ENCODE data around the gene KRTAP19-8.

The KRTAP19-8 gene

DNA sequence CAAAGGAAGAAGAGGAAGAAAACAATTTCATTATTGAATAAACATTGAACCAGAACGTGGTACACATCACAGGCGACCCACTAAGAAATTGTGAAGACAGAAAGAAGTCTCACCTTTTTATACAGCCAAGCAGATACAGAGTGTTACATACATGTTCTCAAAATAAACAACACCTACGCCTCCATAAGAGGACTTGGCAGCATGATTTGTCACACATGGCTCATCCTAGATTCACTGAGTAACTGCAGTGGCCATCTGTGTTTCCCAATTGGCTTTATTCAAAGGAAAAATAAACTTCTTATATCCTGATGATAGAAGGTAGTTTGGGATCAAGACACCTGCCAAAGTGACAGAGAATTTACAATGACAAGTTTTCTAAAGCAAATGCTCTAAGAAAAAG is 7.6 kb upstream of the KRTAP19-8 start:
- DNase-seq (ENCODE audit: low spot score): no peak
- H3K27me3 ChIP-seq (ENCODE audit: insufficient read depth, poor library complexity, severe bottlenecking): no peaks in the 10 kb centered on the region
- TF ChIP-seq, protein P1, sequence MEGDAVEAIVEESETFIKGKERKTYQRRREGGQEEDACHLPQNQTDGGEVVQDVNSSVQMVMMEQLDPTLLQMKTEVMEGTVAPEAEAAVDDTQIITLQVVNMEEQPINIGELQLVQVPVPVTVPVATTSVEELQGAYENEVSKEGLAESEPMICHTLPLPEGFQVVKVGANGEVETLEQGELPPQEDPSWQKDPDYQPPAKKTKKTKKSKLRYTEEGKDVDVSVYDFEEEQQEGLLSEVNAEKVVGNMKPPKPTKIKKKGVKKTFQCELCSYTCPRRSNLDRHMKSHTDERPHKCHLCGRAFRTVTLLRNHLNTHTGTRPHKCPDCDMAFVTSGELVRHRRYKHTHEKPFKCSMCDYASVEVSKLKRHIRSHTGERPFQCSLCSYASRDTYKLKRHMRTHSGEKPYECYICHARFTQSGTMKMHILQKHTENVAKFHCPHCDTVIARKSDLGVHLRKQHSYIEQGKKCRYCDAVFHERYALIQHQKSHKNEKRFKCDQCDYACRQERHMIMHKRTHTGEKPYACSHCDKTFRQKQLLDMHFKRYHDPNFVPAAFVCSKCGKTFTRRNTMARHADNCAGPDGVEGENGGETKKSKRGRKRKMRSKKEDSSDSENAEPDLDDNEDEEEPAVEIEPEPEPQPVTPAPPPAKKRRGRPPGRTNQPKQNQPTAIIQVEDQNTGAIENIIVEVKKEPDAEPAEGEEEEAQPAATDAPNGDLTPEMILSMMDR (IDR thresholded peaks at IDR 0.05; ENCODE audit: poor library complexity, severe bottlenecking): no peak
- no peaks in the 10 kb centered on the region for H3K4me1 ChIP-seq (ENCODE audit: insufficient read depth, poor library complexity, severe bottlenecking)
- H3K9me3 ChIP-seq (ENCODE audit: severe bottlenecking): no peaks in the 10 kb centered on the region
- no peak overlapping the region for H3K4me3 ChIP-seq (ENCODE audit: severe bottlenecking)
- no peaks in the 10 kb centered on the region for H3K36me3 ChIP-seq (ENCODE audit: low read depth)
- H3K27ac ChIP-seq (ENCODE audit: poor library complexity, severe bottlenecking): no peak overlapping the region
- ATAC-seq (ENCODE audit: low read depth): no peak

DNA sequence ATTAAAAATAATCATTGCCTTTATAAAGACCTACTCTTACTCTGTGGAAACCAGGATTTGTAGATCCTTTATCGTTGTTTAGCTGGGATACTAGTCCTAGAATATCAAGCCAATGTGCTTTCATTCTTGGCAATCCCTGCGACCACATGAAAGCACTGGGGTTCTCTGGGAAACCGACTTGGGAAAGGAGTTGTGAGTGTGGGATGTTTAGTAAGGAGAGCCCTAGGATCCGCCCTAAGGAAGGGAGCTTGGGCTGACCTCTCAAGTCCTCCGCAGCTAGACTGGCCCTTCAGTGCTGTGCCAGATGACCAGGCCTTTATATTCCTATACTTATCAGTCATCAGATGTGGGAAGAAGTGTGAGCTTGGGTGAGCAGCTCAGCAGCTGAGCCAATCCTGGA is 5.2 kb upstream of the KRTAP19-8 start:
- Histone ChIP-seq H3K27me3 (ENCODE audit: insufficient read depth, poor library complexity, severe bottlenecking) (no peaks in the 10 kb centered on the region), H3K4me3 (ENCODE audit: severe bottlenecking) (no peak overlapping the region), H3K27ac (ENCODE audit: poor library complexity, severe bottlenecking) (no peak overlapping the region), H3K4me1 (ENCODE audit: insufficient read depth, poor library complexity, severe bottlenecking) (no peaks in the 10 kb centered on the region), H3K9me3 (ENCODE audit: severe bottlenecking) (no peaks in the 10 kb centered on the region), H3K36me3 (ENCODE audit: low read depth) (no peaks in the 10 kb centered on the region)
- DNase-seq (ENCODE audit: low spot score) (no peak), ATAC-seq (ENCODE audit: low read depth) (no peak)
- TF ChIP-seq, protein P1 (IDR thresholded peaks at IDR 0.05; ENCODE audit: poor library complexity, severe bottlenecking): no peak

DNA sequence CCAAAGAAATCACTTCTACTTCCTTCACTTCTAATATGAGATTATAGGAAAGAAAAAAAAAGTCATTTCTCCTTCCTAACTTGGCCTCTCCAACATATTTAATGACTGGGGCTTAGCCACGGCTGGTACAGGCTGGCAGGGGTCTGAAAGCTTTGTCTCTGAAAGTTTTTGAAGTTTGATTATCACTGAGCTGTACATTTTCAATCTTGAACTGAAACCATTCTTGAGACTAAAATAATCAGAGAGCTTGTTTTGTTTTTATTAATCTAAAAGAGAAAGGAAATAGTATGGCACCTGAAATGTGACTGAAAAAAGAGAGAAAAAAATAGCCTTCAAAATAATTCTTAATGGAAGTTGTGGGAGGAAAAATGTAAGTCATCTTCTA is 3.8 kb upstream of the KRTAP19-8 start:
- DNase-seq (ENCODE audit: low spot score) (no peak), ATAC-seq (ENCODE audit: low read depth) (no peak)
- Histone ChIP-seq H3K27ac (ENCODE audit: poor library complexity, severe bottlenecking) (no peak overlapping the region), H3K27me3 (ENCODE audit: insufficient read depth, poor library complexity, severe bottlenecking) (no peaks in the 10 kb centered on the region), H3K9me3 (ENCODE audit: severe bottlenecking) (no peaks in the 10 kb centered on the region), H3K4me1 (ENCODE audit: insufficient read depth, poor library complexity, severe bottlenecking) (no peaks in the 10 kb centered on the region), H3K4me3 (ENCODE audit: severe bottlenecking) (no peak overlapping the region), H3K36me3 (ENCODE audit: low read depth) (no peaks in the 10 kb centered on the region)
- TF ChIP-seq, protein P1 (IDR thresholded peaks at IDR 0.05; ENCODE audit: poor library complexity, severe bottlenecking): no peak

DNA sequence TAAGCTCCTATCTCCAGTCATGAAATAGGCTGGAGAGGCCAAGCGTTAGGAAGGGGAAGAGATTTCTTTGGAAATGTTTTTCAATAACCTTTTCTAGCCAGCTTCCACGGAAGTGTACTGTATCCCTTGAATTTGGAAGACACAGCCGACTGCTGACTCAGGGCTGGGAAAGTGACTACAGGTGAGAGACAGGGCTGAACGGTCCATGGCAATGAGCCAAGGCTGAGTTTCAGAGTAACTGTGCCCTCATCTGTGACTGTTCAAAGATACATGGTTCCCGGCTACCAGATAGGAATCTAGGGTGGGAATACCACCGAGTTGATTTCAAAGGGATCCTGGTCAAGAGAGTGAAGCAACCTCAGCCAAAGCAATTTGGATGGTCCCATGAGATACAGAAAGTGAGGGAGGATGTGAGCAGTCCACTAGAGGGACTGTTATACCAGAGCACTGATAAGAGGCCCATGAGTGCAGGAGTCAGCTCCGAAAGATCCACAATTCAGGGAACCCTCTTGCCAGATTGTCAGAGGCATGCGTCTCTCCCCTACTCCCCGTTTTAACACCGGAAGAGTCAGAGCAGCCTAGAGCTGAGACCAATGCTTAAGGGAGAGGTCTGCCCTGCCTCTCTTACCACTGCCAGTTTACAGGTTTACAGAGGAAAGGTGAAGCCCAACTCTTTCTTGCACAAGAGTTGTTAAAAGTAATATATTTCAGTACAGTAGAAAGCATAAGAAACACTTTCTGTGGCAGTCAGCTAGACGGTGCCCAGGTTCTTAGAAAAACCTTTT is 3.2 kb upstream of the KRTAP19-8 start:
- ATAC-seq (ENCODE audit: low read depth): no peak
- no peaks in the 10 kb centered on the region for H3K27me3 ChIP-seq (ENCODE audit: insufficient read depth, poor library complexity, severe bottlenecking)
- DNase-seq (ENCODE audit: low spot score): no peak
- TF ChIP-seq, protein P1 (IDR thresholded peaks at IDR 0.05; ENCODE audit: poor library complexity, severe bottlenecking): no peak
- no peaks in the 10 kb centered on the region for H3K36me3 ChIP-seq (ENCODE audit: low read depth)
- no peaks in the 10 kb centered on the region for H3K4me1 ChIP-seq (ENCODE audit: insufficient read depth, poor library complexity, severe bottlenecking)
- no peaks in the 10 kb centered on the region for H3K9me3 ChIP-seq (ENCODE audit: severe bottlenecking)
- no peak overlapping the region for H3K4me3 ChIP-seq (ENCODE audit: severe bottlenecking)
- H3K27ac ChIP-seq (ENCODE audit: poor library complexity, severe bottlenecking): no peak overlapping the region

DNA sequence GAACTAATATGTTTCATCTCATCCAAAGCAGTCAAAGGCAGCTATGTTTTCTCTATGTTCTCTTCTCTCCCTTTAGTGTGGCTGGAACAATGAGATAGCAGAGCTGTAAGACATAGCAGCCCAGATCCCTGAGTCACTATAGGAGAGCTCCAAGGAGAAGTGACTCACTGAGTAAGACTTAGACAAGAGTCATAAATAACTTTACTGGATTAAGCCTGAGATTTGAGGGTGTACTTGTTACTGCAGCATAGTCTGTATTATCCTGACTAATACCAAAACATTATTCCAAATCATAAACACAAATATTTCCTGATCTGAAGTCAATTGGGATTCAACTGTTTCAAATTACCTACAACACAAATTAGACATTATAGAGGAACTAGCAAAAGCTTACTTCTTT is 3.9 kb downstream of the KRTAP19-8 start:
- H3K27me3 ChIP-seq (ENCODE audit: insufficient read depth, poor library complexity, severe bottlenecking): peaks cover 6% of the 10 kb centered on the region

More for the DNA sequence above, 3.9 kb downstream of the KRTAP19-8 start:
- peak; percentile 56; the same call in 2 of the 3 replicates for ATAC-seq (ENCODE audit: low read depth)
- Histone ChIP-seq H3K27ac (ENCODE audit: poor library complexity, severe bottlenecking) (no peak overlapping the region), H3K9me3 (ENCODE audit: severe bottlenecking) (no peaks in the 10 kb centered on the region), H3K4me1 (ENCODE audit: insufficient read depth, poor library complexity, severe bottlenecking) (no peaks in the 10 kb centered on the region), H3K4me3 (ENCODE audit: severe bottlenecking) (no peak overlapping the region), H3K36me3 (ENCODE audit: low read depth) (no peaks in the 10 kb centered on the region)
- TF ChIP-seq, protein P1 (IDR thresholded peaks at IDR 0.05; ENCODE audit: poor library complexity, severe bottlenecking): no peak
- no peak for DNase-seq (ENCODE audit: low spot score)

All from RWPE2 (cell line).